IMR-90 (cell line): Measurements from ENCODE around the gene TMCC1. TPM values are rescaled to one million over a fixed set of nuclear protein-coding genes. Genes with fewer than 3 reads are reported as not detected.

Experiments
- ATAC-seq: fragments of 200-7000 bp; cut with Tn5 transposase; 2 replicates; pipeline ENCODE4 v1.9.1; 2020; ENCODE audit warnings: low read depth, mild to moderate bottlenecking, moderate library complexity
- BruUV-seq: library from RNA; stranded (reverse); fragments of 400-500 nt; replicated peaks from 2 replicates; lab custom pipeline; 2021; lab: Mats Ljungman, UMichigan
- CTCF ChIA-PET: fragments of 300-600 bp; formaldehyde crosslinking; extraction: SDS; loops from one replicate; lab custom pipeline; 2021; ENCODE audit warnings: antibody characterized with exemption; lab: Yijun Ruan, JAX
- POLR2A ChIA-PET: fragments of 300-600 bp; sonication (Branson Sonifier 250); formaldehyde crosslinking; loops from one replicate; lab custom pipeline; 2022; ENCODE audit warnings: antibody characterized with exemption; ENCODE audit not compliant: unreplicated experiment; lab: Charles Lee
- DNase-seq: peaks from one replicate; pipeline ENCODE4 v3.0.0; 2013
- H2AFZ ChIP-seq: replicated peaks from 2 replicates; pipeline ENCODE3; 2013; ENCODE audit warnings: low read length, mild to moderate bottlenecking; ENCODE audit not compliant: poor library complexity
- H2AK5ac ChIP-seq: 2 replicates; pipeline ENCODE4 v1.6.1; 2013; ENCODE audit warnings: low read depth, low read length, inconsistent platforms
- H2AK9ac ChIP-seq: replicated peaks from 2 replicates; pipeline ENCODE3; 2013; ENCODE audit warnings: mild to moderate bottlenecking, low read depth, low read length, moderate library complexity; ENCODE audit not compliant: poor library complexity
- H2BK120ac ChIP-seq: 2 replicates; pipeline ENCODE4 v1.6.1; 2013; ENCODE audit warnings: low read depth, low read length, inconsistent platforms
- H2BK15ac ChIP-seq: 3 replicates; pipeline ENCODE4 v1.6.1; 2013; ENCODE audit warnings: low read depth, low read length, inconsistent platforms
- H2BK20ac ChIP-seq: 2 replicates; pipeline ENCODE4 v1.6.1; 2013; ENCODE audit warnings: low read depth, mild to moderate bottlenecking, inconsistent platforms, low read length, moderate library complexity
- H2BK5ac ChIP-seq: 2 replicates; pipeline ENCODE4 v1.6.1; 2013; ENCODE audit warnings: mild to moderate bottlenecking, low read depth, low read length, inconsistent platforms; ENCODE audit not compliant: poor library complexity, severe bottlenecking
- H3K14ac ChIP-seq: replicated peaks from 2 replicates; pipeline ENCODE4 v1.6.1; 2013; ENCODE audit warnings: low read depth, low read length, inconsistent platforms
- H3K18ac ChIP-seq: 2 replicates; pipeline ENCODE4 v1.6.1; 2013; ENCODE audit warnings: low read depth, low read length, control low read depth
- H3K23ac ChIP-seq: 2 replicates; pipeline ENCODE4 v1.6.1; 2013; ENCODE audit warnings: low read depth, low read length, inconsistent platforms
- H3K27ac ChIP-seq: 2 replicates; pipeline ENCODE4 v1.5.1; 2013; ENCODE audit warnings: mild to moderate bottlenecking, control low read depth, low read length; ENCODE audit not compliant: insufficient read depth
- H3K27me3 ChIP-seq: 2 replicates; pipeline ENCODE4 v1.6.1; 2013; ENCODE audit warnings: low read length; ENCODE audit not compliant: control insufficient read depth, insufficient read depth
- H3K36me3 ChIP-seq: 2 replicates; pipeline ENCODE4 v1.6.1; 2013; ENCODE audit warnings: low read length, mixed read lengths; ENCODE audit not compliant: control insufficient read depth, insufficient read depth
- H3K4ac ChIP-seq: 2 replicates; pipeline ENCODE4 v1.6.1; 2013; ENCODE audit warnings: low read depth, low read length, inconsistent platforms
- H3K4me1 ChIP-seq: 2 replicates; pipeline ENCODE4 v1.6.1; 2013; ENCODE audit warnings: low read length, mixed read lengths; ENCODE audit not compliant: control insufficient read depth, insufficient read depth
- H3K4me2 ChIP-seq: 2 replicates; pipeline ENCODE4 v1.6.1; 2013; ENCODE audit warnings: low read depth, mild to moderate bottlenecking, control low read depth, low read length, moderate library complexity
- H3K4me3 ChIP-seq: 2 replicates; pipeline ENCODE4 v1.5.1; 2013; ENCODE audit warnings: low read depth, mild to moderate bottlenecking, control low read depth, low read length, moderate library complexity; ENCODE audit not compliant: insufficient read depth
- H3K56ac ChIP-seq: 2 replicates; pipeline ENCODE4 v1.6.1; 2013; ENCODE audit warnings: low read length, inconsistent platforms; ENCODE audit not compliant: insufficient read depth; ENCODE audit errors: extremely low read depth
- H3K79me1 ChIP-seq, 2 experiments: 2 replicates each; pipeline ENCODE4 v1.6.1; 2013; ENCODE audit warnings: low read length in 2 of 2, inconsistent platforms in 1 of 2, low read depth in 1 of 2
- H3K9ac ChIP-seq: 2 replicates; pipeline ENCODE4 v1.6.1; 2013; ENCODE audit warnings: low read depth, low read length, control low read depth
- H3K9me1 ChIP-seq: 2 replicates; pipeline ENCODE4 v1.6.1; 2013; ENCODE audit warnings: low read length, inconsistent platforms; ENCODE audit not compliant: insufficient read depth
- H3K9me3 ChIP-seq: 2 replicates; pipeline ENCODE4 v1.6.1; 2013; ENCODE audit warnings: low read length; ENCODE audit not compliant: control insufficient read depth, insufficient read depth
- H4K20me1 ChIP-seq: 2 replicates; pipeline ENCODE4 v1.6.1; 2013; ENCODE audit warnings: low read length, inconsistent platforms; ENCODE audit not compliant: insufficient read depth
- H4K5ac ChIP-seq: 2 replicates; pipeline ENCODE4 v1.6.1; 2013; ENCODE audit warnings: mild to moderate bottlenecking, low read depth, low read length, control low read depth
- H4K8ac ChIP-seq, 2 experiments: 2 replicates each; pipeline ENCODE4 v1.6.1; 2013; ENCODE audit warnings: low read depth in 2 of 2, low read length in 2 of 2, control low read depth in 1 of 2, inconsistent platforms in 1 of 2
- H4K91ac ChIP-seq: 2 replicates; pipeline ENCODE4 v1.6.1; 2013; ENCODE audit warnings: low read depth, low read length, inconsistent platforms; ENCODE audit not compliant: insufficient read depth
- CEBPB ChIP-seq: IDR thresholded peaks from 2 replicates; pipeline ENCODE4 v1.6.1; 2012; ENCODE audit warnings: low read depth, low read length, improper control_type of control experiment
- MAZ ChIP-seq: IDR thresholded peaks from 2 replicates; pipeline ENCODE4 v1.6.1; 2012; ENCODE audit warnings: low read depth, mild to moderate bottlenecking, low read length, improper control_type of control experiment, moderate library complexity, borderline replicate concordance
- WGBS, 2 experiments: methylation state at CpG; one replicate each; pipeline versions ENCODE4 v1.1.5 to v1.1.7; 2013; ENCODE audit warnings: missing lambda C conversion rate in 2 of 2; ENCODE audit not compliant: insufficient read length in 1 of 2; ENCODE audit errors: extremely low coverage in 2 of 2; 5-methylcytosine and 5-hydroxymethylcytosine counted together
- dilution Hi-C: fragments of 300-500 bp; cut with HindIII; formaldehyde crosslinking; loops from one replicate; pipeline ENCODE4 v1.14.3; 2018; ENCODE audit warnings: low sequenced_read_pairs; ENCODE audit not compliant: unreplicated experiment
- in situ Hi-C: fragments of 300-500 bp; cut with MboI; formaldehyde crosslinking; loops from 3 replicates; pipeline ENCODE4 v1.14.3; 2019; ENCODE audit warnings: low sequenced_read_pairs, inconsistent platforms, mixed read lengths
- intact Hi-C: fragments of 100-400 bp; cut with micrococcal nuclease; formaldehyde crosslinking; loops from 2 replicates; pipeline ENCODE4 v1.10.0; 2022
- polyA plus RNA-seq, 3 experiments: library from polyadenylated mRNA; depleted of rRNA; stranded (reverse); fragments of >200 nt; gene quantifications; 2 replicates each; pipeline ENCODE4 v1.2.3, GENCODE V29; 2012; ENCODE audit warnings: low replicate concordance in 1 of 3
- total RNA-seq: library from RNA; depleted of rRNA; stranded (reverse); fragments of >200 nt; gene quantifications from 2 replicates; pipeline ENCODE4 v1.2.3, GENCODE V29; 2012

TMCC1 gene
- total and polyA plus RNA-seq, 2 of the 4 experiments (the other 2 are of a cell fraction): 5.0 to 7.3 TPM

DNA sequence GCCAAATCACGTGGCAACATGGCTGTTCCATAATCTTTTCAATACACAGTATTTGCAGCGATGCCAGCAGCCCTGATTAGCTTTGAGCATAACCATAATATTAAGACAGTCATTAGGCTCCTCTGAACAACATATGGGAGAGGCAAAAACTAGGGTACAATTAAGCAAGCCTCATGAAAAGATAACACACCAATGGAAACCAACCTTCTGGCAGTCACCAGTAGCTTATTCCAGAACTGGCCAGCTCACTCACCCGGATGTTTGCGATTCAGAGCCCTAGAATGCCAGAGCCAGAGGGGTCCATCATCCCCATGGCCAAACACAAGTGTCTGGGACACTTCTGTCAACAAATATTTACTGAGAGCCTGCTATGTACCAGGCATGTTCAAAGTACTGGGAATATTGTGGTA is 238.2 kb downstream of the TMCC1 start:
- ChIA-PET CTCF (interaction anchor here (0.8 to 1.3 kb wide), 2 partner anchors 9 to 170 kb away, joined by 3 to 6 read pairs; no protein-coding TSS in a partner anchor), POLR2A (no interaction called here)
- no peak overlapping the region for H3K4me3 ChIP-seq
- H4K91ac ChIP-seq: no peak overlapping the region; the same call in 1 of the 2 replicates
- peak overlapping the region; percentile 77; the same call in 1 of the 2 replicates for H3K18ac ChIP-seq
- no TSS peak for BruUV-seq
- no peak overlapping the region for H2BK5ac ChIP-seq
- peak overlapping the region; percentile 37; the same call in 1 of the 2 replicates for H2BK20ac ChIP-seq
- H3K14ac ChIP-seq: 0 out of 2 replicates have a peak overlapping the region, but pooled peaks have one; percentile 20
- H3K4me1 ChIP-seq: peaks cover 33% of the 10 kb centered on the region
- H3K56ac ChIP-seq: no peak overlapping the region
- no peaks in the 10 kb centered on the region for H3K27me3 ChIP-seq
- intact Hi-C loops (no loop called here), in situ Hi-C loops (loop anchor here (10.0 kb wide), 1 partner anchor 280 kb away; no protein-coding TSS in a partner anchor), dilution Hi-C loops (no loop called here)
- peak overlapping the region in 1 of 2 experiments; percentile 22; a peak in 1 of 4 replicates for H4K8ac ChIP-seq
- H2AK9ac ChIP-seq: no peak overlapping the region
- peak overlapping the region; percentile 37; the same call in 1 of the 2 replicates for H4K5ac ChIP-seq
- no CpG with 5 or more reads among the region's 4 CpGs for WGBS, 2 experiments
- H2BK15ac ChIP-seq: 0 out of 3 replicates have a peak overlapping the region, but pooled peaks have one; percentile 26
- H3K23ac ChIP-seq: no peak overlapping the region
- no peak overlapping the region for H3K9ac ChIP-seq
- H3K9me3 ChIP-seq: no peaks in the 10 kb centered on the region
- H2AFZ ChIP-seq: no peak overlapping the region
- H3K9me1 ChIP-seq: peaks cover 10% of the 10 kb centered on the region; the same call in 1 of the 2 replicates
- 0 out of 2 replicates have a peak overlapping the region, but pooled peaks have one; percentile 2 for H2BK120ac ChIP-seq
- H3K27ac ChIP-seq: no peak overlapping the region
- ATAC-seq (no peak), DNase-seq (no peak)
- no peak overlapping the region for H3K4me2 ChIP-seq
- H4K20me1 ChIP-seq: peaks cover 5% of the 10 kb centered on the region; the same call in 1 of the 2 replicates
- peak overlapping the region; percentile 3; the same call in 1 of the 2 replicates for H3K4ac ChIP-seq
- H2AK5ac ChIP-seq: 0 out of 2 replicates have a peak overlapping the region, but pooled peaks have one; percentile 20
- no peak for TF ChIP-seq MAZ
- no peak for TF ChIP-seq CEBPB
- no peaks in the 10 kb centered on the region for H3K36me3 ChIP-seq
- peaks cover 0 to 19% of the 10 kb centered on the region in 2 experiments; a peak in 2 of 4 replicates for H3K79me1 ChIP-seq
